Heart left ventricle (tissue), 16 donors: ENCODE data around the gene DTYMK. TPM values are rescaled to one million over a fixed set of nuclear protein-coding genes. Genes with fewer than 3 reads are reported as not detected.

ENCODE experiments used
- ATAC-seq, 4 donors: fragments of 200-7000 bp; cut with Tn5 transposase; one replicate each; pipeline ENCODE4 v1.9.1; 2020 to 2022; ENCODE audit warnings: moderate library complexity in 4 of 4, mild to moderate bottlenecking in 3 of 4, moderate number of reproducible peaks in 1 of 4
- DNase-seq, 5 donors: peaks; one replicate each; pipeline ENCODE4 v3.0.0-alpha.2; 2020
- H3K27ac ChIP-seq, 12 donors: fragments of 200-600 bp; sonication (generic) in 4 of 12; one replicate each; pipeline versions ENCODE4 v1.5.0 to v1.8.0; 2016 to 2022; ENCODE audit warnings: mild to moderate bottlenecking in 2 of 12
- H3K27me3 ChIP-seq, 9 donors: fragments of 200-600 bp; sonication (generic) in 2 of 9; one replicate each; pipeline versions ENCODE4 v1.5.1 to v1.8.0; 2016 to 2022; ENCODE audit warnings: mild to moderate bottlenecking in 3 of 9
- H3K36me3 ChIP-seq, 9 donors: fragments of 200-600 bp; sonication (generic) in 2 of 9; one replicate each; pipeline versions ENCODE4 v1.5.0 to v1.8.0; 2018 to 2022; ENCODE audit warnings: mild to moderate bottlenecking in 2 of 9
- H3K4me1 ChIP-seq, 12 donors: fragments of 200-600 bp; sonication (generic) in 4 of 12; one replicate each; pipeline versions ENCODE4 v1.5.0 to v1.8.0; 2016 to 2022; ENCODE audit warnings: mild to moderate bottlenecking in 3 of 12
- H3K4me3 ChIP-seq, 12 donors: fragments of 200-600 bp; sonication (generic) in 4 of 12; one replicate each; pipeline versions ENCODE4 v1.5.0 to v1.8.0; 2017 to 2022; ENCODE audit warnings: mild to moderate bottlenecking in 9 of 12, moderate library complexity in 4 of 12
- H3K9me3 ChIP-seq, 12 donors: fragments of 200-600 bp; sonication (generic) in 4 of 12; one replicate each; pipeline versions ENCODE4 v1.5.0 to v1.8.0; 2016 to 2022; ENCODE audit warnings: mild to moderate bottlenecking in 1 of 12
- CTCF ChIP-seq, 12 donors: fragments of 200-600 bp; sonication (generic) in 4 of 12; IDR thresholded peaks; one replicate each; pipeline versions ENCODE4 v1.5.0 to v1.8.0; 2018 to 2022; ENCODE audit warnings: antibody characterized with exemption in 12 of 12, mild to moderate bottlenecking in 5 of 12
- POLR2A ChIP-seq, 2 donors: fragments of 450-650 bp; IDR thresholded peaks; one replicate each; pipeline ENCODE4 v1.6.1; 2017; ENCODE audit warnings: antibody characterized with exemption in 2 of 2, mild to moderate bottlenecking in 2 of 2, moderate library complexity in 2 of 2
- WGBS, 4 donors: extraction: QIAGEN DNeasy Blood & Tissue Kit in 2 of 4; methylation state at CpG; one replicate each; pipeline versions ENCODE4 v1.1.5 to v1.1.7; 2013 to 2018; 5-methylcytosine and 5-hydroxymethylcytosine counted together
- intact Hi-C, 10 donors: fragments of 100-400 bp; cut with DNase I; formaldehyde crosslinking; loops; one replicate each; pipeline versions ENCODE4 v1.11.1 to v1.14.2; 2022
- polyA plus RNA-seq, 2 donors: library from polyadenylated mRNA; stranded (reverse); fragments of 200-250 nt; gene quantifications; one replicate each; pipeline ENCODE4 v1.2.3, GENCODE V29; 2013
- total RNA-seq, 9 donors: library from RNA; depleted of rRNA in 2 of 9; stranded (reverse); fragments of >200 nt in 2 of 9; fragmentation: NEBNext Ultra II Directional in 3 of 9; extraction: Animal tissue kit (Norgen Biotek cat#: 25700) in 3 of 9; gene quantifications; one replicate each; pipeline versions ENCODE4 v1.1.0 to v1.2.4, GENCODE V29; 2016 to 2023
- donor health status: ischemic (EF 13 %, LVEDD 7.1; RV severe dilation, severe dysfunction).
- donor health status: healthy with polysubstance abuse.
- donor health status: DM: no; HTN: yes; CAD: no.
- donor health status: DM: no; HTN: no; CAD: no.
- donor health status: ischemic (EF 25% LVEDD 6.9; RV normal size, moderate dysfunction).
- donor health status: ischemic (EF 25% LVEDD 5.7; RV mildly dilated, moderate dysfunction).
- donor health status: healthy.
- donor health status: DM: yes; HTN: yes; CAD: no.
- donor health status: ischemic (EF 35%, LVEDD 5.7; RV mildly dilated, moderate dysfunction).
- donor health status: nonischemic (EF 11% LVEDD 7.7; RV severe dilation, severe dysfunction).
- donor health status: DM: yes; HTN: yes; CAD: no.
- donor health status: PGD.
- donor health status: ischemic (EF 29% LVEDD 5.4; RV normal size, mild dysfunction).
- donor health status: nonischemic (EF 23%, LVEDD 6.1; RV moderate dilation, normal function).

The DTYMK gene
- total and polyA plus RNA-seq, 11 donors = 7.5 to 21.0 (median 8.9) TPM

- Histone ChIP-seq H3K27ac (peak overlapping the region in 9 of 12 donors; percentile 77 to 100 (median 99)), H3K4me3 (peak overlapping the region; percentile 55 to 94 (median 88)), H3K36me3 (peaks cover 0 to 38% (median 32%) of the 10 kb centered on the region in 9 donors), H3K4me1 (peaks cover 4 to 43% (median 36%) of the 10 kb centered on the region in 12 donors), H3K9me3 (peaks cover 0 to 4% (median 0%) of the 10 kb centered on the region in 12 donors), H3K27me3 (no peaks in the 10 kb centered on the region)
- WGBS, 4 donors = 16 to 33% (median 24%) methylated on average over 6 of the region's 6 CpGs
- intact Hi-C loops = loop anchor here in 3 of 10 donors (1.0 to 10.0 kb wide), 5 partner anchors 15 to 481 kb away; partner anchors contain the start of genes PPP1R7 (in 1 of the 3) and STK25 (in 1 of the 3)
- no peak for TF ChIP-seq CTCF (IDR thresholded peaks at IDR 0.05)
- no peak for TF ChIP-seq POLR2A (IDR thresholded peaks at IDR 0.05)
- DNase-seq (no peak), ATAC-seq (no peak)
These were observed 50.9 kb downstream of the DTYMK start for GRCh38 chr2:241635756-241636155.

DNA sequence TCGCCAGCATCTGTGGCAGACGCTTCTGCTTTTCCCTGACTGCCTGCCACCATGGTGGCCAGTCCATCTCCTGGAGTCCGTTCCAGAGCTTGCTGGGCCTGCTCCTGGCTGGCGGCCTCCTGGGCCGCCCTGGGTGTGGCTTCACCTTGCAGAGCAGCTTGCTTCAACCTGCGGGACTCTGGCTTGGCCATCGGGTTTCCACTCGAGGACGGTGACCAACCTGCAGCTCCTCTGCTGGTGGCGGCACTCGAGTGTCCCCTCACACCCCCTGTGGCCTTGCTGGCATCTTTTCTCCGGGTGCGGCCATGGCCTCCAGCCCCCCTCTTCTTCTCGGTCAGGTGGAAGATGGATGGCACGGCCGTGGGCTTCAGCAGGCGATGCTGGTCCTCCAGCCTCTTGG lies 53.1 kb downstream of the DTYMK start:
- H3K9me3 ChIP-seq = no peaks in the 10 kb centered on the region
- peaks cover 0 to 50% (median 44%) of the 10 kb centered on the region in 9 donors for H3K36me3 ChIP-seq
- no peaks in the 10 kb centered on the region for H3K27me3 ChIP-seq
- no peak for TF ChIP-seq POLR2A (IDR thresholded peaks at IDR 0.05)
- no peak for TF ChIP-seq CTCF (IDR thresholded peaks at IDR 0.05)
- H3K4me3 ChIP-seq = no peak overlapping the region
- DNase-seq (peak in 1 of 5 donors; percentile 51), ATAC-seq (no peak)
- intact Hi-C loops = loop anchor here in 1 of 10 donors (10.0 kb wide), 1 partner anchor 479 kb away; the partner anchor contains the start of gene PPP1R7
- peaks cover 0 to 24% (median 18%) of the 10 kb centered on the region in 12 donors for H3K4me1 ChIP-seq
- WGBS, 4 donors = 91 to 93% (median 92%) methylated on average over 16 to 17 of the region's 17 CpGs
- H3K27ac ChIP-seq = no peak overlapping the region

- peaks cover 0 to 54% (median 47%) of the 10 kb centered on the region in 9 donors for H3K36me3 ChIP-seq
These were observed 53.9 kb downstream of the DTYMK start for GRCh38 chr2:241632478-241633325.

More at GRCh38 chr2:241632478-241633325, 53.9 kb downstream of the DTYMK start:
- Histone ChIP-seq H3K4me1 (peaks cover 0 to 19% (median 13%) of the 10 kb centered on the region in 12 donors), H3K27ac (no peak overlapping the region), H3K27me3 (no peaks in the 10 kb centered on the region), H3K9me3 (no peaks in the 10 kb centered on the region), H3K4me3 (no peak overlapping the region)
- intact Hi-C loops = loop anchor here in 1 of 10 donors (10.0 kb wide), 1 partner anchor 478 kb away; the partner anchor contains the start of gene PPP1R7
- no peak for DNase-seq
- WGBS, 4 donors = 92 to 95% (median 94%) methylated on average over 30 to 39 of the region's 39 CpGs
- TF ChIP-seq POLR2A (IDR thresholded peaks at IDR 0.05) = no peak
- no peak for TF ChIP-seq CTCF (IDR thresholded peaks at IDR 0.05)
- no peak for ATAC-seq
